Measurements from ENCODE around the gene CRYGN. TPM values are rescaled to one million over a fixed set of nuclear protein-coding genes. Genes with fewer than 3 reads are reported as not detected.

CRYGN gene
- under 1 TPM in 1 of 4 donors, not detected in 3; 0.19 TPM for total RNA-seq

GRCh38 chr7:151439855-151440798 is at the start of gene CRYGN:
Gene CRYGN, minus strand, starts transcription at chr7:151440141. Its CDS starts 224 bp downstream, at chr7:151439917.
- Histone ChIP-seq H3K27ac (peak within 1 kb of the TSS in 3 of 4 donors; percentile 14 to 75 (median 25)), H3K27me3 (peaks cover 0 to 47% (median 2%) of the 10 kb centered on the region in 4 donors), H3K4me3 (peak within 1 kb of the TSS in 3 of 4 donors; percentile 22 to 56 (median 35)), H3K36me3 (no peaks in the 10 kb centered on the region), H3K9me3 (no peaks in the 10 kb centered on the region), H3K4me1 (peaks cover 6 to 27% (median 15%) of the 10 kb centered on the region in 3 donors)
- WGBS, 2 donors: 12 to 29% methylated on average over 12 to 16 of the region's 51 CpGs
- no peak for DNase-seq
- intact Hi-C loops (cut with DNase I): no loop called here
- no peak for TF ChIP-seq POLR2A (IDR thresholded peaks at IDR 0.05)
- no peak for TF ChIP-seq CTCF (IDR thresholded peaks at IDR 0.05)

GRCh38 chr7:151489498-151489897 is 49.6 kb upstream of the CRYGN start:
- H3K27ac ChIP-seq: peak overlapping the region in 3 of 4 donors; percentile 30 to 40 (median 36)
- peaks cover 0 to 77% (median 27%) of the 10 kb centered on the region in 3 donors for H3K4me1 ChIP-seq
- no peak for DNase-seq
- TF ChIP-seq POLR2A (IDR thresholded peaks at IDR 0.05) (no peak), CTCF (IDR thresholded peaks at IDR 0.05) (no peak)
- WGBS, 2 donors: 69 to 89% methylated on average over 2 of the region's 2 CpGs
- H3K9me3 ChIP-seq: no peaks in the 10 kb centered on the region
- intact Hi-C loops (cut with DNase I): no loop called here
- no peaks in the 10 kb centered on the region for H3K27me3 ChIP-seq
- no peak overlapping the region for H3K4me3 ChIP-seq
- H3K36me3 ChIP-seq: peaks cover 5 to 54% (median 6%) of the 10 kb centered on the region in 3 donors

- Histone ChIP-seq H3K36me3 (peaks cover 6 to 68% (median 8%) of the 10 kb centered on the region in 3 donors), H3K4me1 (peaks cover 0 to 73% (median 21%) of the 10 kb centered on the region in 3 donors), H3K27me3 (no peaks in the 10 kb centered on the region), H3K4me3 (no peak overlapping the region), H3K9me3 (no peaks in the 10 kb centered on the region), H3K27ac (no peak overlapping the region)
- intact Hi-C loops (cut with DNase I): no loop called here
- no peak for DNase-seq
- TF ChIP-seq CTCF (IDR thresholded peaks at IDR 0.05): no peak
- no peak for TF ChIP-seq POLR2A (IDR thresholded peaks at IDR 0.05)
Measured at GRCh38 chr7:151488096-151488495, 48.2 kb upstream of the CRYGN start.

- peak overlapping the region in 1 of 4 donors; percentile 42 for H3K27ac ChIP-seq
- H3K9me3 ChIP-seq: no peaks in the 10 kb centered on the region
- intact Hi-C loops (cut with DNase I): no loop called here
- H3K4me1 ChIP-seq: peaks cover 0 to 73% (median 26%) of the 10 kb centered on the region in 3 donors
- no peaks in the 10 kb centered on the region for H3K27me3 ChIP-seq
- no peak for DNase-seq
- WGBS, 2 donors: 74 to 88% methylated on average over 2 of the region's 2 CpGs
- TF ChIP-seq POLR2A (IDR thresholded peaks at IDR 0.05): no peak
- H3K4me3 ChIP-seq: no peak overlapping the region
- peaks cover 6 to 77% (median 8%) of the 10 kb centered on the region in 3 donors for H3K36me3 ChIP-seq
Measured at GRCh38 chr7:151487228-151487627, 47.3 kb upstream of the CRYGN start.

- Histone ChIP-seq H3K4me3 (no peak overlapping the region), H3K27me3 (no peaks in the 10 kb centered on the region), H3K9me3 (no peaks in the 10 kb centered on the region), H3K36me3 (peaks cover 6 to 88% (median 8%) of the 10 kb centered on the region in 3 donors), H3K27ac (peak overlapping the region in 3 of 4 donors; percentile 11 to 73 (median 42)), H3K4me1 (peaks cover 6 to 67% (median 26%) of the 10 kb centered on the region in 3 donors)
- WGBS, 2 donors: 86 to 89% methylated on average over 3 of the region's 3 CpGs
- intact Hi-C loops (cut with DNase I): no loop called here
- TF ChIP-seq POLR2A (IDR thresholded peaks at IDR 0.05) (no peak), CTCF (IDR thresholded peaks at IDR 0.05) (no peak)
- no peak for DNase-seq
Measured at GRCh38 chr7:151486074-151486473, 46.1 kb upstream of the CRYGN start.

Data from esophagus squamous epithelium (tissue), 5 donors.